OCI-LY1 (cell line): ENCODE data around the gene ASB11.

Source experiments
- H2AFZ ChIP-seq: fragments of 200-600 bp; sonication (generic), shearing (Covaris generic); 2 replicates; pipeline ENCODE4 v1.6.0; 2014; ENCODE audit warnings: antibody characterized with exemption, mild to moderate bottlenecking, low read length
- H3F3A ChIP-seq: fragments of 200-600 bp; sonication (generic), shearing (Covaris generic); 2 replicates; pipeline ENCODE4 v1.6.0; 2014; ENCODE audit warnings: mild to moderate bottlenecking, antibody characterized with exemption, low read length, moderate library complexity; ENCODE audit not compliant: insufficient read depth
- H3K27ac ChIP-seq: fragments of 200-600 bp; sonication (generic); 2 replicates; pipeline ENCODE4 v1.5.1; 2014; ENCODE audit warnings: low read length, mixed run types, mild to moderate bottlenecking, low read depth; ENCODE audit not compliant: poor library complexity, severe bottlenecking
- H3K27me3 ChIP-seq: fragments of 200-600 bp; sonication (generic); 2 replicates; pipeline ENCODE4 v1.6.0; 2014; ENCODE audit warnings: antibody characterized with exemption, mild to moderate bottlenecking, low read length, moderate library complexity; ENCODE audit not compliant: insufficient read depth
- H3K36me3 ChIP-seq: fragments of 200-600 bp; sonication (generic); 2 replicates; pipeline ENCODE4 v1.6.1; 2014; ENCODE audit warnings: mild to moderate bottlenecking, antibody characterized with exemption, low read length, moderate library complexity, mixed read lengths; ENCODE audit not compliant: insufficient read depth
- H3K4me1 ChIP-seq: fragments of 200-600 bp; sonication (generic); 2 replicates; pipeline ENCODE4 v1.5.1; 2014; ENCODE audit warnings: mild to moderate bottlenecking, low read length, moderate library complexity; ENCODE audit not compliant: insufficient read depth, severe bottlenecking
- H3K4me2 ChIP-seq: fragments of 200-600 bp; sonication (generic), shearing (Covaris generic); 2 replicates; pipeline ENCODE4 v1.6.1; 2014; ENCODE audit warnings: low read length
- H3K4me3 ChIP-seq: fragments of 200-600 bp; sonication (generic); 2 replicates; pipeline ENCODE4 v1.5.1; 2014; ENCODE audit warnings: low read length, low read depth, mild to moderate bottlenecking, mixed read lengths; ENCODE audit not compliant: poor library complexity, severe bottlenecking
- H3K79me2 ChIP-seq: fragments of 200-600 bp; shearing (Covaris generic); 2 replicates; pipeline ENCODE4 v1.6.1; 2016; ENCODE audit warnings: mixed run types, low read length, mixed read lengths; ENCODE audit not compliant: insufficient read depth
- H3K9ac ChIP-seq: fragments of 200-600 bp; sonication (generic), shearing (Covaris generic); 2 replicates; pipeline ENCODE4 v1.6.1; 2014; ENCODE audit warnings: mild to moderate bottlenecking, low read length, mixed read lengths
- H3K9me2 ChIP-seq: fragments of 200-600 bp; sonication (generic), shearing (Covaris generic); 2 replicates; pipeline ENCODE4 v1.6.1; 2014; ENCODE audit warnings: low read depth, mild to moderate bottlenecking, low read length, mixed read lengths
- H3K9me3 ChIP-seq: fragments of 200-600 bp; shearing (Covaris generic); 2 replicates; pipeline ENCODE4 v1.6.1; 2014; ENCODE audit warnings: low read length, mixed read lengths
- H4K20me1 ChIP-seq: fragments of 200-600 bp; sonication (generic), shearing (Covaris generic); 2 replicates; pipeline ENCODE4 v1.6.0; 2016; ENCODE audit warnings: mild to moderate bottlenecking, low read length; ENCODE audit not compliant: insufficient read depth
- CTCF ChIP-seq: fragments of 200-600 bp; sonication (generic), shearing (Covaris generic); IDR thresholded peaks from 2 replicates; pipeline ENCODE4 v1.5.1; 2017; ENCODE audit warnings: mild to moderate bottlenecking, antibody characterized with exemption, low read length, moderate library complexity, mixed read lengths
- EZH2 ChIP-seq: fragments of 200-600 bp; sonication (generic), shearing (Covaris generic); IDR thresholded peaks from 2 replicates; pipeline ENCODE4 v1.8.0; 2017; ENCODE audit warnings: borderline replicate concordance, mixed run types, mild to moderate bottlenecking, antibody characterized with exemption, low read length, moderate library complexity, mixed read lengths

ASB11 gene

GRCh38 chrX:15293451-15293850 is 22.0 kb downstream of the ASB11 start:
- Histone ChIP-seq H3K36me3 (no peaks in the 10 kb centered on the region), H3K4me1 (no peaks in the 10 kb centered on the region), H3K4me3 (no peak overlapping the region), H3K27ac (no peak overlapping the region), H3F3A (no peaks in the 10 kb centered on the region), H3K9me2 (no peaks in the 10 kb centered on the region), H3K4me2 (no peak overlapping the region), H3K9ac (no peak overlapping the region), H3K79me2 (no peaks in the 10 kb centered on the region), H4K20me1 (no peaks in the 10 kb centered on the region), H3K27me3 (no peaks in the 10 kb centered on the region), H2AFZ (no peak overlapping the region), H3K9me3 (no peaks in the 10 kb centered on the region)
- no peak for TF ChIP-seq CTCF
- TF ChIP-seq EZH2, result no peak

- Histone ChIP-seq H3K79me2 (no peaks in the 10 kb centered on the region), H3K4me3 (no peak overlapping the region), H4K20me1 (no peaks in the 10 kb centered on the region), H2AFZ (no peak overlapping the region), H3K4me1 (no peaks in the 10 kb centered on the region), H3K27me3 (no peaks in the 10 kb centered on the region), H3K27ac (no peak overlapping the region), H3F3A (no peaks in the 10 kb centered on the region), H3K9me2 (no peaks in the 10 kb centered on the region), H3K9me3 (no peaks in the 10 kb centered on the region), H3K9ac (no peak overlapping the region), H3K4me2 (no peak overlapping the region), H3K36me3 (no peaks in the 10 kb centered on the region)
- TF ChIP-seq EZH2 (no peak), CTCF (no peak)
Measured at GRCh38 chrX:15292861-15293260, 22.6 kb downstream of the ASB11 start.

GRCh38 chrX:15277604-15278003 is 37.8 kb downstream of the ASB11 start:
- no peak for TF ChIP-seq EZH2
- no peak for TF ChIP-seq CTCF
- no peaks in the 10 kb centered on the region for H3K9me3 ChIP-seq
- no peaks in the 10 kb centered on the region for H3K36me3 ChIP-seq
- H4K20me1 ChIP-seq, result no peaks in the 10 kb centered on the region
- H3K9me2 ChIP-seq, result no peaks in the 10 kb centered on the region
- H3K27me3 ChIP-seq, result no peaks in the 10 kb centered on the region
- no peaks in the 10 kb centered on the region for H3F3A ChIP-seq
- no peaks in the 10 kb centered on the region for H3K4me1 ChIP-seq
- no peak overlapping the region for H3K27ac ChIP-seq
- no peak overlapping the region for H3K9ac ChIP-seq
- H3K79me2 ChIP-seq, result no peaks in the 10 kb centered on the region
- H2AFZ ChIP-seq, result no peak overlapping the region
- H3K4me3 ChIP-seq, result no peak overlapping the region
- no peak overlapping the region for H3K4me2 ChIP-seq
